Transverse colon (tissue), 4 donors: Measurements from ENCODE around the gene MSI2. TPM values are rescaled to one million over a fixed set of nuclear protein-coding genes. Genes with fewer than 3 reads are reported as not detected.

ENCODE experiments used
- DNase-seq: peaks from one replicate; pipeline ENCODE4 v3.0.0-alpha.2; 2019
- H3K27ac ChIP-seq, 4 donors: fragments of 200-600 bp; sonication (generic); 2 replicates each; pipeline ENCODE4 v1.5.1; 2016 to 2018; ENCODE audit warnings: inconsistent platforms in 4 of 4
- H3K27me3 ChIP-seq: fragments of 200-600 bp; sonication (generic); 2 replicates; pipeline ENCODE4 v1.5.1; 2017; ENCODE audit warnings: inconsistent platforms
- H3K36me3 ChIP-seq, 4 donors: fragments of 200-600 bp; sonication (generic); 2 replicates each; pipeline ENCODE4 v1.5.1; 2017 to 2019; ENCODE audit warnings: inconsistent platforms in 4 of 4
- H3K4me1 ChIP-seq, 4 donors: fragments of 200-600 bp; sonication (generic); 2 replicates each; pipeline ENCODE4 v1.5.1; 2017 to 2020; ENCODE audit warnings: inconsistent platforms in 4 of 4
- H3K4me3 ChIP-seq, 4 donors: fragments of 200-600 bp; sonication (generic); 1 replicate in 1 of 4; 2 replicates in 3 of 4; pipeline versions ENCODE4 v1.5.1 to v1.6.1; 2017 to 2019; ENCODE audit warnings: inconsistent platforms in 4 of 4
- H3K9me3 ChIP-seq, 2 donors: fragments of 200-600 bp; sonication (generic); 2 replicates each; pipeline ENCODE4 v1.5.1; 2017 to 2019; ENCODE audit warnings: inconsistent platforms in 2 of 2
- CTCF ChIP-seq, 5 experiments: fragments of 200-600 bp in 3 of 5; fragments of 450-650 bp in 2 of 5; sonication (generic) in 3 of 5; IDR thresholded peaks; 1 replicate in 2 of 5; 2 replicates in 3 of 5; pipeline ENCODE4 v1.5.1; 2016 to 2017; ENCODE audit warnings: antibody characterized with exemption in 5 of 5, inconsistent platforms in 3 of 5, mild to moderate bottlenecking in 2 of 5, moderate library complexity in 1 of 5
- EP300 ChIP-seq: sonication (generic); formaldehyde crosslinking; IDR thresholded peaks from one replicate; pipeline ENCODE4 v1.6.1; 2017; ENCODE audit warnings: antibody characterized with exemption, low read depth
- POLR2A ChIP-seq: fragments of 450-650 bp; IDR thresholded peaks from one replicate; pipeline ENCODE4 v1.6.1; 2016; ENCODE audit warnings: antibody characterized with exemption, mild to moderate bottlenecking, moderate library complexity
- POLR2AphosphoS5 ChIP-seq, 3 donors: sonication (generic); formaldehyde crosslinking; IDR thresholded peaks; one replicate each; pipeline ENCODE4 v1.6.1; 2016; ENCODE audit warnings: antibody characterized with exemption in 3 of 3
- WGBS, 2 donors: methylation state at CpG; one replicate each; pipeline ENCODE4 v1.1.5; 2018; ENCODE audit warnings: low coverage in 1 of 2; 5-methylcytosine and 5-hydroxymethylcytosine counted together
- in situ Hi-C, 4 donors: fragments of 200-750 bp; cut with MboI; loops; one replicate each; pipeline versions ENCODE4 v1.15.0 to v1.15.1; 2017; ENCODE audit warnings: low sequenced_read_pairs in 3 of 4, low pct_ligation_motif_present in 1 of 4, low pct_unique_long_range_greater_than_20kb in 1 of 4
- intact Hi-C: fragments of 100-400 bp; cut with DNase I; formaldehyde crosslinking; loops from one replicate; pipeline ENCODE4 v1.15.1; 2023; ENCODE audit warnings: low total_unique reads
- total RNA-seq, 4 donors: library from RNA; depleted of rRNA; stranded (reverse); fragments of >200 nt; gene quantifications; one replicate each; pipeline ENCODE4 v1.1.0, GENCODE V29; 2016

Gene MSI2
- total RNA-seq, 4 donors from 2014 or later, result 20.6 to 36.0 (median 29.3) TPM

- DNase-seq, result no peak
- in situ Hi-C loops, result no loop called here
- H3K4me3 ChIP-seq, result no peak overlapping the region
- H3K4me1 ChIP-seq, result no peaks in the 10 kb centered on the region
- no peaks in the 10 kb centered on the region for H3K36me3 ChIP-seq
- no peak overlapping the region for H3K27ac ChIP-seq
- TF ChIP-seq POLR2AphosphoS5 (IDR thresholded peaks at IDR 0.05), result no peak
- no peak for TF ChIP-seq EP300
- TF ChIP-seq POLR2A, result no peak
- no peak for TF ChIP-seq CTCF (IDR thresholded peaks at IDR 0.05)
- peaks cover 29% of the 10 kb centered on the region for H3K27me3 ChIP-seq
- no peaks in the 10 kb centered on the region for H3K9me3 ChIP-seq
- intact Hi-C loops, result no loop called here
- 84% methylated on average over 2 of the region's 2 CpGs; no CpG with 5 or more reads in 1 of the 2 donors for WGBS, 2 donors
Measured at GRCh38 chr17:57720386-57721035, 464.2 kb downstream of the MSI2 start.

GRCh38 chr17:57721967-57722703 lies 465.8 kb downstream of the MSI2 start:
- in situ Hi-C loops, result no loop called here
- no peak overlapping the region for H3K27ac ChIP-seq
- no peak overlapping the region for H3K4me3 ChIP-seq
- TF ChIP-seq CTCF (IDR thresholded peaks at IDR 0.05) (no peak), POLR2AphosphoS5 (IDR thresholded peaks at IDR 0.05) (no peak), POLR2A (no peak), EP300 (no peak)
- no peaks in the 10 kb centered on the region for H3K9me3 ChIP-seq
- no peak for DNase-seq
- 94 to 98% methylated on average over 3 of the region's 3 CpGs for WGBS, 2 donors
- no peaks in the 10 kb centered on the region for H3K4me1 ChIP-seq
- H3K27me3 ChIP-seq, result peaks cover 15% of the 10 kb centered on the region
- intact Hi-C loops, result no loop called here
- H3K36me3 ChIP-seq, result no peaks in the 10 kb centered on the region

GRCh38 chr17:57722704-57723043 lies 466.4 kb downstream of the MSI2 start:
- Histone ChIP-seq H3K9me3 (no peaks in the 10 kb centered on the region), H3K4me1 (no peaks in the 10 kb centered on the region), H3K36me3 (no peaks in the 10 kb centered on the region), H3K4me3 (no peak overlapping the region), H3K27ac (no peak overlapping the region), H3K27me3 (peaks cover 9% of the 10 kb centered on the region)
- intact Hi-C loops, result no loop called here
- no peak for TF ChIP-seq POLR2A
- no peak for TF ChIP-seq CTCF (IDR thresholded peaks at IDR 0.05)
- no peak for TF ChIP-seq EP300
- TF ChIP-seq POLR2AphosphoS5 (IDR thresholded peaks at IDR 0.05), result no peak
- DNase-seq, result no peak
- 76 to 87% methylated on average over 4 to 7 of the region's 7 CpGs for WGBS, 2 donors
- in situ Hi-C loops, result no loop called here

GRCh38 chr17:57723427-57724025 lies 467.2 kb downstream of the MSI2 start:
- no peak for TF ChIP-seq POLR2AphosphoS5 (IDR thresholded peaks at IDR 0.05)
- no peak for TF ChIP-seq CTCF (IDR thresholded peaks at IDR 0.05)
- no peak for TF ChIP-seq POLR2A
- no peak for TF ChIP-seq EP300
- in situ Hi-C loops, result no loop called here
- Histone ChIP-seq H3K4me3 (no peak overlapping the region), H3K4me1 (no peaks in the 10 kb centered on the region), H3K9me3 (no peaks in the 10 kb centered on the region), H3K36me3 (no peaks in the 10 kb centered on the region), H3K27me3 (peaks cover 2% of the 10 kb centered on the region), H3K27ac (no peak overlapping the region)
- 82 to 100% methylated on average over 1 to 13 of the region's 13 CpGs for WGBS, 2 donors
- DNase-seq, result no peak
- intact Hi-C loops, result no loop called here
